Right atrium auricular region (tissue), 2 donors: ENCODE data around the gene DBN1. TPM values are rescaled to one million over a fixed set of nuclear protein-coding genes. Genes with fewer than 3 reads are reported as not detected.

Experiments used
- DNase-seq: peaks from one replicate; pipeline ENCODE4 v3.0.0-alpha.2; 2019; ENCODE audit warnings: low spot score
- H3K27ac ChIP-seq, 2 donors: fragments of 200-600 bp; sonication (generic); 1 replicate in 1 of 2; 2 replicates in 1 of 2; pipeline ENCODE4 v1.5.1; 2016 to 2019
- H3K27me3 ChIP-seq, 2 donors: fragments of 200-600 bp; sonication (generic); one replicate each; pipeline versions ENCODE4 v1.5.1 to v1.6.0; 2017 to 2019
- H3K36me3 ChIP-seq: fragments of 200-600 bp; sonication (generic); one replicate; pipeline ENCODE4 v1.5.1; 2016
- H3K4me1 ChIP-seq, 2 donors: fragments of 200-600 bp; sonication (generic); one replicate each; pipeline versions ENCODE4 v1.5.1 to v1.6.0; 2017 to 2019
- H3K4me3 ChIP-seq, 2 donors: fragments of 200-600 bp; sonication (generic); 1 replicate in 1 of 2; 2 replicates in 1 of 2; pipeline ENCODE4 v1.5.1; 2017 to 2019; ENCODE audit warnings: mild to moderate bottlenecking in 1 of 2, moderate library complexity in 1 of 2
- H3K9me3 ChIP-seq, 2 donors: fragments of 200-600 bp; sonication (generic); one replicate each; pipeline ENCODE4 v1.5.1; 2019
- total RNA-seq, 2 donors: library from RNA; depleted of rRNA; stranded (reverse); fragments of >200 nt; gene quantifications; one replicate each; pipeline ENCODE4 v1.1.0, GENCODE V29; 2016
- TF ChIP-seq, protein P1 (sequence below), 2 donors: fragments of 200-600 bp; sonication (generic); IDR thresholded peaks; one replicate each; pipeline ENCODE4 v1.5.1; 2019; ENCODE audit warnings: antibody characterized with exemption in 2 of 2

Gene DBN1
- total RNA-seq, 2 donors from 2014 or later, result 25.0 to 47.2 TPM

DNA sequence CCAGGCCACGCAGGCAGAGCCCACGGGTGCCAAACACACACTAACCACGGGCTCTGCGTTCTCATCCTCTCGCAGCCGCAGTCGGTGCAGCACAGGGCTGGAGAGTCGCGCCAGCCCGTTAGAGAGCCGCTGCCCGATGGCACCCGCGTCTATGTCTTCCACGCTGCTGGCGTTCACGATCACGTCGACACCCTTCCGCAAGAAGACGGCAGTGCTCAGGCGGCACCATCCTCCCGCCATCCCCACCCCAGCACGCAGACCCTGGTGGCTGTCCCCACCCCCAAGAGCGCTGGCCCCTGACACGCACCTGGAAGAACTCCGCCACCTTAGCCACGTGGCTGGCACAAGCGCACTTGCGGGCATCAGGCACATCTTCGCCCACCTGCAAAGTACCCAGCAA is 6.0 kb downstream of the DBN1 start:
- DNase-seq, result no peak
- Histone ChIP-seq H3K4me1 (peaks cover 0 to 39% of the 10 kb centered on the region in 2 donors), H3K27ac (no peak overlapping the region), H3K27me3 (no peaks in the 10 kb centered on the region), H3K36me3 (peaks cover 22% of the 10 kb centered on the region), H3K4me3 (no peak overlapping the region), H3K9me3 (no peaks in the 10 kb centered on the region)
- TF ChIP-seq, protein P1, sequence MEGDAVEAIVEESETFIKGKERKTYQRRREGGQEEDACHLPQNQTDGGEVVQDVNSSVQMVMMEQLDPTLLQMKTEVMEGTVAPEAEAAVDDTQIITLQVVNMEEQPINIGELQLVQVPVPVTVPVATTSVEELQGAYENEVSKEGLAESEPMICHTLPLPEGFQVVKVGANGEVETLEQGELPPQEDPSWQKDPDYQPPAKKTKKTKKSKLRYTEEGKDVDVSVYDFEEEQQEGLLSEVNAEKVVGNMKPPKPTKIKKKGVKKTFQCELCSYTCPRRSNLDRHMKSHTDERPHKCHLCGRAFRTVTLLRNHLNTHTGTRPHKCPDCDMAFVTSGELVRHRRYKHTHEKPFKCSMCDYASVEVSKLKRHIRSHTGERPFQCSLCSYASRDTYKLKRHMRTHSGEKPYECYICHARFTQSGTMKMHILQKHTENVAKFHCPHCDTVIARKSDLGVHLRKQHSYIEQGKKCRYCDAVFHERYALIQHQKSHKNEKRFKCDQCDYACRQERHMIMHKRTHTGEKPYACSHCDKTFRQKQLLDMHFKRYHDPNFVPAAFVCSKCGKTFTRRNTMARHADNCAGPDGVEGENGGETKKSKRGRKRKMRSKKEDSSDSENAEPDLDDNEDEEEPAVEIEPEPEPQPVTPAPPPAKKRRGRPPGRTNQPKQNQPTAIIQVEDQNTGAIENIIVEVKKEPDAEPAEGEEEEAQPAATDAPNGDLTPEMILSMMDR (IDR thresholded peaks at IDR 0.05), result no peak

DNA sequence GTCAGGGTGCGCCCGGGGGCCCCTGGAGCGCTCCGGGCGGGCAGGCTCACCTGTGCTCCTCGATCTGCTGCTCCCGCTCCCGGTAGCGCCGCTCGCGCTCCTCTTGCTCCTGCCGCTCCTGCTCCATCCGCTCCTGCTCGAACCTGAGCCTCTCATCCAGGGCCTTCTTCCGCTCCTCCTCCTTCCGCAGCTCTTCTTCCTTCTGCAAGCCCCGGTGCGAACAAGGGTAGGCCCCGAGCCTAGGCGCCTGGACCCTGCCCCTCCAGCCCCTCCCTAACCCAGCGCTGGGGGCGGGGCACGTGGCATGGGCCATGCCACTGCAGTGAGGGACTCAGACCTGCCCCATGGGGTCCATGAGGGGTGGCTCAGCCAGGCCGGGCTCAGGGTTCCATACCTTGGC is 6.6 kb downstream of the DBN1 start:
- H3K4me3 ChIP-seq, result no peak overlapping the region
- H3K9me3 ChIP-seq, result no peaks in the 10 kb centered on the region
- no peaks in the 10 kb centered on the region for H3K27me3 ChIP-seq
- H3K27ac ChIP-seq, result no peak overlapping the region
- H3K36me3 ChIP-seq, result peaks cover 22% of the 10 kb centered on the region
- TF ChIP-seq, protein P1 (IDR thresholded peaks at IDR 0.05), result no peak
- H3K4me1 ChIP-seq, result peaks cover 0 to 39% of the 10 kb centered on the region in 2 donors
- DNase-seq, result no peak

DNA sequence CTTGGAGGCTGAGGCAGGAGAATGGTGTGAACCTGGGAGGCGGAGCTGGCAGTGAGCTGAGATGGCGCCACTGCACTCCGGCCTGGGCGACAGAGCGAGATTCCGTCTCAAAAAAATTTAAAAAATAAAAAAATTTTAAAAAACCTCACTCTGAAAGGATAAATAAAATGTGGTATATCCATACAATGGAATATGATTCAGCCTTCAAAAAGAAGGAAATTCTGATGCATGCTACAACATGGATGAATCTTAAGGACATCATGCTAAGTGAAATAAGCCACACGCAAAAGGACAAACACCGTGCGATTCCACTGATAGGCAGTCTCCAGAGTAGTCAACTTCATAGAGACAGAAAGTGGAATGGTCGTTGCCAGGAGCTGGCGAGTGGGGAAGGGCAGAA is 8.4 kb downstream of the DBN1 start:
- Histone ChIP-seq H3K9me3 (no peaks in the 10 kb centered on the region), H3K27ac (no peak overlapping the region), H3K4me3 (no peak overlapping the region), H3K36me3 (peaks cover 28% of the 10 kb centered on the region), H3K4me1 (peaks cover 0 to 27% of the 10 kb centered on the region in 2 donors), H3K27me3 (no peaks in the 10 kb centered on the region)
- TF ChIP-seq, protein P1 (IDR thresholded peaks at IDR 0.05), result no peak
- DNase-seq, result no peak

DNA sequence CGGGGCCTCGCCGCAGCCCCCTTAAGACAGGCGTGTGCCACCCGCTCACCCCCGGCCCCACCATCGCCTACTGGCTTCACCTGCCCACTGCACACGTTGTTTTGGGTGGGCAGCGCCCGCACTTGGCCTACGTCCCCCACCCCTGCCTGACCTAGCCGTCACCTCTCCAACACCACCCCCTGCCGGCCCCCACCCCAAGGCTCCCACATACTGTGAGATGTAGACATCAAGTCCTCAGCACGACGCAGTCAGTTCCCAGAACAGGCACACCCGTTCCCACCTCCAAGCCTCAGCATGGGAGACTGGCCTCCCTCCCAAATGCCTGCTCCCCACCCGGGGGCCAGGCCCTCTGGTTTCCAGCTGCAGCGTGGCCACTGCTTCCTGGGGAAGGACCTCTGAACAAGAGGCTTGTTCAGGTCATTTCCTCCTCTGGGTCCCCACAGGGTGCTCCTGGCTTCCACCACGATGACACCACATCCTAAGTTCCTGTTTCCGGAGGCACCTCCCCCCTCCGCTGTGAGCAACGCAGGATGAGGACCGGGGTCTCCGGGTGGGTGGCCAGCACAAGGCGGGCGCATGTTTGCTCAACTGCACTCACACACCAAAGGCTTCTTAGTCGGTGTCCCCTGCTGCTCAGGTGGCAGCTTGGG is 11.3 kb downstream of the DBN1 start:
- DNase-seq, result no peak
- H3K27me3 ChIP-seq, result no peaks in the 10 kb centered on the region
- H3K36me3 ChIP-seq, result peaks cover 21% of the 10 kb centered on the region
- no peaks in the 10 kb centered on the region for H3K9me3 ChIP-seq
- peak overlapping the region in 1 of 2 donors; percentile 10 for H3K4me3 ChIP-seq
- TF ChIP-seq, protein P1 (IDR thresholded peaks at IDR 0.05), result no peak
- peak overlapping the region; percentile 36 to 41 for H3K27ac ChIP-seq
- peaks cover 0 to 18% of the 10 kb centered on the region in 2 donors for H3K4me1 ChIP-seq

DNA sequence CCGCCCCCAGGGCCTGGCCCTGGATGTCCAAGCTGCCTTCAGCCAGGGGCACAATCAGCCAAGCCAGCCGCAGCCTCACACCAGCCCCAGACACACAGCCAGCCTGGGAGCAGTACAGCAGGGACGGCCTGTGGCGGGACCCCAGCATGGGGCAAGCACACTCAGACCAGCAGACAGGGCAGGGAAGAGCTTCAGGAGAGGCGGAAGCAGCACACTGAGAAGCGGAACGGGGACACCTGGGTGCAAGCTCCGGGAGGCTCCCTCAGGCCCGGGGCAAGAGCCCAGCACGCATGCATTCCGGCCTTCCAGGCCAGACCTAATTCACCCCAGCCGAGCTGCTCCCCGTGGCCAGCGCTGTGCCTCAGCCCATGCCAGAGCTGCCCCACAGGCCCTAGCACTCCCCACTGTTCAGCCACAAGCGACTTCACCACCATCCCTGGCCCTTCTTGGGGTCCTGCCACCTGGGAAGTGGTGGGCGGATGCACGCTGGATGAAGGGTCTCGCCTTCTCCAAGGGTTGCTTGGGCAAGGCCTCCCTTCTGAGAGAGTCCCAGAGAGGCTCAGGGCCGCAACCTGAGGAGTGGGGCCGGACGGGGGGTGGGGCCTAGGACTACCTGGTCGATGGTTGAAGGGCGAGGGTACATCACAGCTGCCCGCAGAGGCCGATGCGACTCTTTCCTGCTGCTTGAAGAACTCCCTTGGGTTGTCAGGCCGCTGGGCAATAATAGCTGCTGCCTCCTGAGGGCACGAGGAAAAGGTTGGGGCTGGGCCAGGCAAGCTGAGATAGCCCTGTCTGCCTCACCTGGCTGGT is 13.4 kb downstream of the DBN1 start:
- DNase-seq, result no peak
- TF ChIP-seq, protein P1 (IDR thresholded peaks at IDR 0.05), result no peak
- H3K9me3 ChIP-seq, result no peaks in the 10 kb centered on the region
- H3K36me3 ChIP-seq, result peaks cover 10% of the 10 kb centered on the region
- no peak overlapping the region for H3K4me3 ChIP-seq
- H3K27ac ChIP-seq, result no peak overlapping the region
- no peaks in the 10 kb centered on the region for H3K27me3 ChIP-seq
- H3K4me1 ChIP-seq, result peaks cover 0 to 38% of the 10 kb centered on the region in 2 donors
